ENCODE results near the gene C1orf52. TPM values are rescaled to one million over a fixed set of nuclear protein-coding genes. Genes with fewer than 3 reads are reported as not detected.

C1orf52 gene
- total and polyA plus RNA-seq, 2 of the 13 experiments (the other 11 are each of a cell fraction or from before 2014, with no cell fraction given), result 19.4 to 27.4 TPM

DNA sequence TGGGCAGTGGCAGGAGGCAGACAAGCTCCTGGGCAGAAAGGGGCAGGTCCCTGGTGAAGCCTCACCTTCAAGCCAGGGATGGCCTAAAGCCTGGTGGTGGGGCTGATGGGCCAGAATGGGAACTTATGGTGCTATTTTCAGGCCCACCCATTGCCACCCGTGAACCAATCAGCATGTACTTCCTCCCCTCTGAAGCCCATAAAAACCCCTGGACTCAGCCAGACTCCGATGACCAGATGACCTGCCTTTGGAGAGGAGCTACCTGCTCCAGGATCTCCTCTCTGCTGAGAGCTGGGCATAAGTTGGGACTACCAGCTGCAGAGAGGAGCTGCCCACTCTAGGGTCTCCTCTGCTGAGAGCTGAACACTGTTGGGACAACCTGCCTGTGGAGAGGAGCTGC, 24.7 kb upstream of the C1orf52 start:
- Histone ChIP-seq H3K27ac (ENCODE audit: extremely low read length, insufficient read depth, low read length) (no peak overlapping the region), H3K9ac (ENCODE audit: insufficient read depth, low read depth, low read length) (0 out of 2 replicates have a peak overlapping the region, but pooled peaks have one; percentile 23), H3K4me3 (replicated peaks in 1 of 3; ENCODE audit: insufficient read depth in 1 of 3, low read depth in 2 of 3, low read length in 3 of 3) (peak overlapping the region; percentile 31 to 69 (median 44); a peak in 4 of 6 replicates), H2AFZ (ENCODE audit: low read length) (peak overlapping the region; percentile 62), H3K4me1 (ENCODE audit: insufficient read depth, low read length) (peaks cover 32% of the 10 kb centered on the region), H3K79me2 (ENCODE audit: insufficient read depth, low read length) (no peaks in the 10 kb centered on the region), H3K9me3 (ENCODE audit: low read length) (no peaks in the 10 kb centered on the region), H3K36me3 (replicated peaks in 1 of 2; ENCODE audit: control insufficient read depth in 1 of 2, insufficient read depth in 2 of 2, low read length in 2 of 2) (no peaks in the 10 kb centered on the region), H3K4me2 (ENCODE audit: low read depth, low read length) (peak overlapping the region; percentile 95), H4K20me1 (ENCODE audit: insufficient read depth, low read length) (no peaks in the 10 kb centered on the region), H3K27me3 (ENCODE audit: control insufficient read depth in 1 of 2, insufficient read depth in 2 of 2, low read length in 2 of 2) (peaks cover 0 to under 1% of the 10 kb centered on the region in 2 experiments; a peak in 1 of 5 replicates)
- peak; percentile 22 for DNase-seq (ENCODE audit: low spot score)
- no peak for FAIRE-seq
- ChIA-PET POLR2A (interaction anchor here (2.4 kb wide), 1 partner anchor 8 kb away, joined by 12 read pairs; the partner anchor contains the start of gene BCL10), CTCF (ENCODE audit: low intra/inter-chr PET ratio, low total read pairs) (no interaction called here)
- in situ Hi-C loops (cut with HindIII; ENCODE audit: extremely low pct_ligation_motif_present, low pct_unique_long_range_greater_than_20kb) (no loop called here), intact Hi-C loops (cut with micrococcal nuclease; ENCODE audit: unreplicated experiment) (no loop called here)
- TF ChIP-seq, protein P1, sequence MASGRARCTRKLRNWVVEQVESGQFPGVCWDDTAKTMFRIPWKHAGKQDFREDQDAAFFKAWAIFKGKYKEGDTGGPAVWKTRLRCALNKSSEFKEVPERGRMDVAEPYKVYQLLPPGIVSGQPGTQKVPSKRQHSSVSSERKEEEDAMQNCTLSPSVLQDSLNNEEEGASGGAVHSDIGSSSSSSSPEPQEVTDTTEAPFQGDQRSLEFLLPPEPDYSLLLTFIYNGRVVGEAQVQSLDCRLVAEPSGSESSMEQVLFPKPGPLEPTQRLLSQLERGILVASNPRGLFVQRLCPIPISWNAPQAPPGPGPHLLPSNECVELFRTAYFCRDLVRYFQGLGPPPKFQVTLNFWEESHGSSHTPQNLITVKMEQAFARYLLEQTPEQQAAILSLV (CRISPR knock-in tag; IDR thresholded peaks at IDR 0.05; ENCODE audit: borderline replicate concordance), result 0 out of 2 replicates have a peak, but pooled peaks have one; percentile 47
- 0 out of 2 replicates have a peak, but pooled peaks have one; percentile 27 for TF ChIP-seq POLR2AphosphoS5 (IDR thresholded peaks at IDR 0.05; ENCODE audit: low read depth, low read length)
- TF ChIP-seq, protein P2, sequence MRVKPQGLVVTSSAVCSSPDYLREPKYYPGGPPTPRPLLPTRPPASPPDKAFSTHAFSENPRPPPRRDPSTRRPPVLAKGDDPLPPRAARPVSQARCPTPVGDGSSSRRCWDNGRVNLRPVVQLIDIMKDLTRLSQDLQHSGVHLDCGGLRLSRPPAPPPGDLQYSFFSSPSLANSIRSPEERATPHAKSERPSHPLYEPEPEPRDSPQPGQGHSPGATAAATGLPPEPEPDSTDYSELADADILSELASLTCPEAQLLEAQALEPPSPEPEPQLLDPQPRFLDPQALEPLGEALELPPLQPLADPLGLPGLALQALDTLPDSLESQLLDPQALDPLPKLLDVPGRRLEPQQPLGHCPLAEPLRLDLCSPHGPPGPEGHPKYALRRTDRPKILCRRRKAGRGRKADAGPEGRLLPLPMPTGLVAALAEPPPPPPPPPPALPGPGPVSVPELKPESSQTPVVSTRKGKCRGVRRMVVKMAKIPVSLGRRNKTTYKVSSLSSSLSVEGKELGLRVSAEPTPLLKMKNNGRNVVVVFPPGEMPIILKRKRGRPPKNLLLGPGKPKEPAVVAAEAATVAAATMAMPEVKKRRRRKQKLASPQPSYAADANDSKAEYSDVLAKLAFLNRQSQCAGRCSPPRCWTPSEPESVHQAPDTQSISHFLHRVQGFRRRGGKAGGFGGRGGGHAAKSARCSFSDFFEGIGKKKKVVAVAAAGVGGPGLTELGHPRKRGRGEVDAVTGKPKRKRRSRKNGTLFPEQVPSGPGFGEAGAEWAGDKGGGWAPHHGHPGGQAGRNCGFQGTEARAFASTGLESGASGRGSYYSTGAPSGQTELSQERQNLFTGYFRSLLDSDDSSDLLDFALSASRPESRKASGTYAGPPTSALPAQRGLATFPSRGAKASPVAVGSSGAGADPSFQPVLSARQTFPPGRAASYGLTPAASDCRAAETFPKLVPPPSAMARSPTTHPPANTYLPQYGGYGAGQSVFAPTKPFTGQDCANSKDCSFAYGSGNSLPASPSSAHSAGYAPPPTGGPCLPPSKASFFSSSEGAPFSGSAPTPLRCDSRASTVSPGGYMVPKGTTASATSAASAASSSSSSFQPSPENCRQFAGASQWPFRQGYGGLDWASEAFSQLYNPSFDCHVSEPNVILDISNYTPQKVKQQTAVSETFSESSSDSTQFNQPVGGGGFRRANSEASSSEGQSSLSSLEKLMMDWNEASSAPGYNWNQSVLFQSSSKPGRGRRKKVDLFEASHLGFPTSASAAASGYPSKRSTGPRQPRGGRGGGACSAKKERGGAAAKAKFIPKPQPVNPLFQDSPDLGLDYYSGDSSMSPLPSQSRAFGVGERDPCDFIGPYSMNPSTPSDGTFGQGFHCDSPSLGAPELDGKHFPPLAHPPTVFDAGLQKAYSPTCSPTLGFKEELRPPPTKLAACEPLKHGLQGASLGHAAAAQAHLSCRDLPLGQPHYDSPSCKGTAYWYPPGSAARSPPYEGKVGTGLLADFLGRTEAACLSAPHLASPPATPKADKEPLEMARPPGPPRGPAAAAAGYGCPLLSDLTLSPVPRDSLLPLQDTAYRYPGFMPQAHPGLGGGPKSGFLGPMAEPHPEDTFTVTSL (CRISPR knock-in tag; IDR thresholded peaks at IDR 0.05; ENCODE audit: borderline replicate concordance), result no peak
- TF ChIP-seq ZNF317 (CRISPR knock-in tag; IDR thresholded peaks at IDR 0.05), result no peak
- TF ChIP-seq, protein P3, sequence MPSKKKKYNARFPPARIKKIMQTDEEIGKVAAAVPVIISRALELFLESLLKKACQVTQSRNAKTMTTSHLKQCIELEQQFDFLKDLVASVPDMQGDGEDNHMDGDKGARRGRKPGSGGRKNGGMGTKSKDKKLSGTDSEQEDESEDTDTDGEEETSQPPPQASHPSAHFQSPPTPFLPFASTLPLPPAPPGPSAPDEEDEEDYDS (CRISPR knock-in tag; IDR thresholded peaks at IDR 0.05), result peak; percentile 89
- no peak for TF ChIP-seq PAX8 (CRISPR knock-in tag; IDR thresholded peaks at IDR 0.05; ENCODE audit: borderline replicate concordance)
- peak in 1 of 2 experiments; percentile 61; a peak in 2 of 4 replicates for TF ChIP-seq POLR2A (IDR thresholded peaks at IDR 0.05; ENCODE audit: insufficient read depth in 1 of 2, low read depth in 2 of 2, low read length in 2 of 2)
- no TSS peak for BruUV-seq (replicated peaks)
- WGBS (ENCODE audit: low lambda C conversion rate), result 60% methylated on average over 1 of the region's 2 CpGs
- ATAC-seq, result peak; percentile 72

Measured in HepG2 (cell line).